Adrenal gland (tissue), 5 donors: Measurements from ENCODE around the gene TSN.

Source experiments
- CTCF ChIP-seq, 6 experiments: fragments of 450-650 bp in 4 of 6; fragments of 200-600 bp in 2 of 6; sonication (generic) in 1 of 6; IDR thresholded peaks; 1 replicate in 5 of 6; 2 replicates in 1 of 6; pipeline versions ENCODE4 v1.5.1 to v1.8.0; 2016 to 2021; ENCODE audit warnings: antibody characterized with exemption in 6 of 6, mild to moderate bottlenecking in 2 of 6, moderate library complexity in 1 of 6
- POLR2A ChIP-seq, 2 donors: fragments of 450-650 bp; IDR thresholded peaks; one replicate each; pipeline ENCODE4 v1.6.1; 2017; ENCODE audit warnings: antibody characterized with exemption in 2 of 2, mild to moderate bottlenecking in 2 of 2, moderate library complexity in 1 of 2
- donor health status: DM: no; HTN: no; CAD: no.

GRCh38 chr2:121777699-121778058, 22.2 kb downstream of the TSN start:
- TF ChIP-seq CTCF (IDR thresholded peaks at IDR 0.05) (no peak), POLR2A (IDR thresholded peaks at IDR 0.05) (no peak)
